KOPT-K1 (cell line): Measurements from ENCODE around the gene A1BG.
"Not testable (repeated sequence)": the region's sequence is repeated elsewhere in the genome, so short reads cannot be mapped to it uniquely, and the experiment has no call there.

Experiments used
- H3K27ac ChIP-seq: fragments of 200-600 bp; sonication (generic); 2 replicates; pipeline ENCODE4 v1.5.1; 2016; ENCODE audit warnings: antibody characterized with exemption, mild to moderate bottlenecking, low read depth, low read length; ENCODE audit not compliant: poor library complexity, severe bottlenecking
- H3K36me3 ChIP-seq: fragments of 200-600 bp; sonication (generic); 2 replicates; pipeline ENCODE4 v1.5.1; 2017; ENCODE audit warnings: antibody characterized with exemption, mild to moderate bottlenecking, low read length, moderate library complexity; ENCODE audit not compliant: insufficient read depth
- H3K9me3 ChIP-seq: fragments of 200-600 bp; sonication (generic); 2 replicates; pipeline ENCODE4 v1.5.1; 2017; ENCODE audit warnings: antibody characterized with exemption, low read length, mild to moderate bottlenecking; ENCODE audit not compliant: insufficient read depth, poor library complexity, severe bottlenecking

The A1BG gene

GRCh38 chr19:58392945-58393724 lies 39.8 kb upstream of the A1BG start:
- Histone ChIP-seq H3K27ac (no peak overlapping the region), H3K9me3 (no peaks in the 10 kb centered on the region), H3K36me3 (peaks cover 84% of the 10 kb centered on the region)

- Histone ChIP-seq H3K9me3 (no peaks in the 10 kb centered on the region), H3K36me3 (peaks cover 51% of the 10 kb centered on the region), H3K27ac (peak overlapping the region; percentile 94)
These were observed 34.9 kb upstream of the A1BG start for GRCh38 chr19:58388175-58388526.

- no peaks in the 10 kb centered on the region for H3K9me3 ChIP-seq
- peak overlapping the region; percentile 94 for H3K27ac ChIP-seq
- peaks cover 45% of the 10 kb centered on the region for H3K36me3 ChIP-seq
These were observed 34.3 kb upstream of the A1BG start for GRCh38 chr19:58387338-58388174.

- H3K27ac ChIP-seq, result peak within 1 kb of the TSS; percentile 94
- H3K36me3 ChIP-seq, result peaks cover 37% of the 10 kb centered on the region
- H3K9me3 ChIP-seq, result no peaks in the 10 kb centered on the region
These were observed 33.5 kb upstream of the A1BG start, which contains the start of gene RPS5 for GRCh38 chr19:58386576-58387337. Gene RPS5, plus strand, starts transcription at chr19:58387269. Its CDS starts 869 bp downstream, at chr19:58388138.

- no peaks in the 10 kb centered on the region for H3K9me3 ChIP-seq
These were observed 32.7 kb upstream of the A1BG start for GRCh38 chr19:58385891-58386575.

GRCh38 chr19:58385313-58385890 lies 32.1 kb upstream of the A1BG start:
- peaks cover 23% of the 10 kb centered on the region for H3K36me3 ChIP-seq
- peak overlapping the region; percentile 94 for H3K27ac ChIP-seq
- H3K9me3 ChIP-seq, result no peaks in the 10 kb centered on the region

More at GRCh38 chr19:58385891-58386575, 32.7 kb upstream of the A1BG start:
- H3K36me3 ChIP-seq, result peaks cover 29% of the 10 kb centered on the region
- H3K27ac ChIP-seq, result peak overlapping the region; percentile 94

- Histone ChIP-seq H3K27ac (no peak overlapping the region), H3K9me3 (no peaks in the 10 kb centered on the region), H3K36me3 (peaks cover 3% of the 10 kb centered on the region)
These were observed 29.8 kb upstream of the A1BG start for GRCh38 chr19:58382997-58383603.

- no peaks in the 10 kb centered on the region for H3K9me3 ChIP-seq
- H3K27ac ChIP-seq, result peak overlapping the region; percentile 78
- H3K36me3 ChIP-seq, result no peaks in the 10 kb centered on the region
These were observed 28.3 kb upstream of the A1BG start for GRCh38 chr19:58381460-58382212.

- Histone ChIP-seq H3K36me3 (no peaks in the 10 kb centered on the region), H3K9me3 (no peaks in the 10 kb centered on the region), H3K27ac (peak within 1 kb of the TSS; percentile 78)
These were observed 27.6 kb upstream of the A1BG start, which contains the start of gene ZNF837 for GRCh38 chr19:58380662-58381459. Gene ZNF837, minus strand, starts transcription at chr19:58381030. Its CDS starts 11,698 bp downstream, at chr19:58369332.

GRCh38 chr19:58380037-58380661 lies 26.9 kb upstream of the A1BG start:
- Histone ChIP-seq H3K27ac (peak overlapping the region; percentile 78), H3K9me3 (no peaks in the 10 kb centered on the region), H3K36me3 (no peaks in the 10 kb centered on the region)

GRCh38 chr19:58379246-58379645 lies 26.0 kb upstream of the A1BG start:
- no peaks in the 10 kb centered on the region for H3K36me3 ChIP-seq
- peak overlapping the region; percentile 78 for H3K27ac ChIP-seq
- H3K9me3 ChIP-seq, result no peaks in the 10 kb centered on the region

- H3K27ac ChIP-seq, H3K9me3 ChIP-seq, H3K36me3 ChIP-seq: not testable (repeated sequence)
These were observed 23.4 kb upstream of the A1BG start for GRCh38 chr19:58376724-58377123.
